ENCODE measurements around the gene RAB8A. TPM values are rescaled to one million over a fixed set of nuclear protein-coding genes. Genes with fewer than 3 reads are reported as not detected.

Gene RAB8A
- total RNA-seq, 1 experiment from 2014 or later: 74.0 TPM

GRCh38 chr19:16076154-16076957, 35.3 kb upstream of the RAB8A start, which contains the start of gene TPM4 (continued):
- TF ChIP-seq ATF6 (CRISPR knock-in tag; IDR thresholded peaks at IDR 0.05): no peak
- no peak; the same call in 1 of the 2 replicates for TF ChIP-seq ZNF219 (CRISPR knock-in tag; IDR thresholded peaks at IDR 0.05; ENCODE audit: borderline replicate concordance)
- TF ChIP-seq EMX1 (CRISPR knock-in tag; IDR thresholded peaks at IDR 0.05): peak; percentile 71; the same call in 1 of the 2 replicates
- no peak for TF ChIP-seq NR3C1 (CRISPR knock-in tag; conservative IDR thresholded peaks at IDR 0.05; ENCODE audit: low read depth)
- no peak for TF ChIP-seq ZNF281 (CRISPR knock-in tag; IDR thresholded peaks at IDR 0.05)
- no peak for TF ChIP-seq STAT6 (CRISPR knock-in tag; conservative IDR thresholded peaks at IDR 0.05; ENCODE audit: low read depth)
- no peak for TF ChIP-seq RORB (CRISPR knock-in tag; IDR thresholded peaks at IDR 0.05)
- TF ChIP-seq FOXP1 (CRISPR knock-in tag; IDR thresholded peaks at IDR 0.05; ENCODE audit: borderline replicate concordance): no peak
- TF ChIP-seq E2F5 (CRISPR knock-in tag; IDR thresholded peaks at IDR 0.05): peak; percentile 37
- TF ChIP-seq KAT7 (CRISPR knock-in tag; IDR thresholded peaks at IDR 0.05; ENCODE audit: borderline replicate concordance): 0 out of 2 replicates have a peak, but pooled peaks have one; percentile 29
- TF ChIP-seq AFF4 (CRISPR knock-in tag; IDR thresholded peaks at IDR 0.05; ENCODE audit: borderline replicate concordance): no peak
- TF ChIP-seq ZBTB21 (CRISPR knock-in tag; IDR thresholded peaks at IDR 0.05; ENCODE audit: borderline replicate concordance): no peak; the same call in 1 of the 2 replicates
- no peak for TF ChIP-seq FOXK1 (CRISPR knock-in tag; IDR thresholded peaks at IDR 0.05)
- no peak for TF ChIP-seq PRDM15 (CRISPR knock-in tag; IDR thresholded peaks at IDR 0.05)
- TF ChIP-seq NFE2L1 (CRISPR knock-in tag; IDR thresholded peaks at IDR 0.05): no peak
- TF ChIP-seq ZNF317 (CRISPR knock-in tag; IDR thresholded peaks at IDR 0.05; ENCODE audit: borderline replicate concordance, low read depth): no peak
- 0 out of 2 replicates have a peak, but pooled peaks have one; percentile 3 for TF ChIP-seq SMAD3 (CRISPR knock-in tag; IDR thresholded peaks at IDR 0.05; ENCODE audit: borderline replicate concordance)
- TF ChIP-seq JUN (CRISPR knock-in tag; IDR thresholded peaks at IDR 0.05): no peak
- TF ChIP-seq MAX (CRISPR knock-in tag; IDR thresholded peaks at IDR 0.05): 0 out of 2 replicates have a peak, but pooled peaks have one; percentile 11
- no peak for TF ChIP-seq ZNF263 (CRISPR knock-in tag; IDR thresholded peaks at IDR 0.05; ENCODE audit: low read depth)
- no peak for TF ChIP-seq ZNF671 (CRISPR knock-in tag; IDR thresholded peaks at IDR 0.05)
- TF ChIP-seq TP53 (CRISPR knock-in tag; IDR thresholded peaks at IDR 0.05): no peak

Data from WTC11 (cell line).